ENCODE measurements around the gene RASIP1. TPM values are rescaled to one million over a fixed set of nuclear protein-coding genes. Genes with fewer than 3 reads are reported as not detected.

RASIP1 gene
- total RNA-seq, 3 donors from 2014 or later (not counting 1 experiment from before 2014, with no cell fraction given), result not detected

DNA sequence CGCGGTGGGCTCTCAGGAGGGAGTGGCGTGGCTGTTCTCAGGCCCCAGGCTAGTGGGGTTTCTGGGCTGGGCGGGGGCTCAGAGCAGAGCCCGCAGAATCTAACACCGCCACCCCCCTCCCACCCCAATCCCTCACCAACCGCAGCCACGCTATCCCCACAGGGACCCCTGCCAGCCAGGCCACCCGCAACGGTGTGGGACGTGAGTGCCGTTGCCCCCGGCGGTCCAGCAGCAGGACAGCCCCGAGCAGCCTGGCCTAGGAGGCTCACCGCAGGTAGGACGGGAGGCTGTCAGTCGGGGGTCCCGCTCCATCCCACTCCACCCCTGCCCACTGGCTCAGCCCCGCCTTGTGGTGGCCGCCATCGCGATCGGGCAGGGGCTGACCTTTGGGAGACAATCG is 67.4 kb downstream of the RASIP1 start, which contains the start of gene NTN5:
TSS of gene NTN5 (minus strand) at position 24 of the 400 bp plus-strand sequence. CDS start 2,031 bp downstream, outside the sequence.
- intact Hi-C loops (cut with micrococcal nuclease), result no loop called here
- Histone ChIP-seq H3K4me1 (ENCODE audit: control insufficient read depth, insufficient read depth, low read length) (peaks cover 8% of the 10 kb centered on the region), H3K9me3 (ENCODE audit: control insufficient read depth, insufficient read depth, low read length) (no peaks in the 10 kb centered on the region), H3K27me3 (ENCODE audit: control insufficient read depth, insufficient read depth, low read length) (no peaks in the 10 kb centered on the region), H3K27ac (ENCODE audit: low read length) (no peak within 1 kb of the TSS), H3K4me3 (ENCODE audit: low read length) (no peak within 1 kb of the TSS), H3K36me3 (ENCODE audit: control insufficient read depth, insufficient read depth, low read length) (no peaks in the 10 kb centered on the region)
- H3K27me3 Mint-ChIP-seq (ENCODE audit: low read depth in 2 of 2), result peaks cover 0 to 3% of the 10 kb centered on the region in 2 donors
- no peak within 1 kb of the TSS for H3K4me3 Mint-ChIP-seq
- TF ChIP-seq CTCF (IDR thresholded peaks at IDR 0.05), result no peak
- ATAC-seq (no peak), DNase-seq (no peak)
- H3K9me3 Mint-ChIP-seq, result peaks cover 5 to 9% of the 10 kb centered on the region in 2 donors
- no peaks in the 10 kb centered on the region for H3K36me3 Mint-ChIP-seq
- H3K4me1 Mint-ChIP-seq, result peaks cover 7 to 15% of the 10 kb centered on the region in 2 donors
- no peak within 1 kb of the TSS for H3K27ac Mint-ChIP-seq
- 78% methylated on average over 25 of the region's 25 CpGs for WGBS (ENCODE audit: insufficient coverage)

- ATAC-seq, result no peak
- Histone ChIP-seq H3K4me1 (ENCODE audit: control insufficient read depth, insufficient read depth, low read length) (peaks cover 8% of the 10 kb centered on the region), H3K9me3 (ENCODE audit: control insufficient read depth, insufficient read depth, low read length) (no peaks in the 10 kb centered on the region), H3K27me3 (ENCODE audit: control insufficient read depth, insufficient read depth, low read length) (no peaks in the 10 kb centered on the region), H3K4me3 (ENCODE audit: low read length) (no peak overlapping the region), H3K36me3 (ENCODE audit: control insufficient read depth, insufficient read depth, low read length) (no peaks in the 10 kb centered on the region), H3K27ac (ENCODE audit: low read length) (no peak overlapping the region)
- intact Hi-C loops (cut with micrococcal nuclease), result no loop called here
- no peak for DNase-seq
- no peak for TF ChIP-seq CTCF (IDR thresholded peaks at IDR 0.05)
- Mint-ChIP-seq H3K27ac (no peak overlapping the region), H3K27me3 (ENCODE audit: low read depth in 2 of 2) (peaks cover 0 to 3% of the 10 kb centered on the region in 2 donors), H3K4me3 (no peak overlapping the region), H3K9me3 (peaks cover 5 to 9% of the 10 kb centered on the region in 2 donors), H3K36me3 (no peaks in the 10 kb centered on the region), H3K4me1 (peaks cover 7 to 15% of the 10 kb centered on the region in 2 donors)
- 92% methylated on average over 6 of the region's 10 CpGs for WGBS (ENCODE audit: insufficient coverage)
Observed at GRCh38 chr19:48671446-48671995, 68.9 kb downstream of the RASIP1 start.

- no peak for TF ChIP-seq CTCF (IDR thresholded peaks at IDR 0.05)
- ATAC-seq (no peak), DNase-seq (no peak)
- no peak overlapping the region for H3K27ac Mint-ChIP-seq
- H3K4me3 ChIP-seq (ENCODE audit: low read length), result no peak overlapping the region
- H3K27me3 ChIP-seq (ENCODE audit: control insufficient read depth, insufficient read depth, low read length), result no peaks in the 10 kb centered on the region
- H3K36me3 ChIP-seq (ENCODE audit: control insufficient read depth, insufficient read depth, low read length), result no peaks in the 10 kb centered on the region
- peaks cover 0 to 3% of the 10 kb centered on the region in 2 donors for H3K27me3 Mint-ChIP-seq (ENCODE audit: low read depth in 2 of 2)
- WGBS (ENCODE audit: insufficient coverage), result 90% methylated on average over 21 of the region's 21 CpGs
- no peaks in the 10 kb centered on the region for H3K36me3 Mint-ChIP-seq
- H3K4me1 Mint-ChIP-seq, result peaks cover 7 to 15% of the 10 kb centered on the region in 2 donors
- H3K27ac ChIP-seq (ENCODE audit: low read length), result no peak overlapping the region
- intact Hi-C loops (cut with micrococcal nuclease), result no loop called here
- no peak overlapping the region for H3K4me3 Mint-ChIP-seq
- H3K9me3 ChIP-seq (ENCODE audit: control insufficient read depth, insufficient read depth, low read length), result no peaks in the 10 kb centered on the region
- H3K9me3 Mint-ChIP-seq, result peaks cover 5 to 9% of the 10 kb centered on the region in 2 donors
- peaks cover 8% of the 10 kb centered on the region for H3K4me1 ChIP-seq (ENCODE audit: control insufficient read depth, insufficient read depth, low read length)
Observed at GRCh38 chr19:48670699-48671445, 69.5 kb downstream of the RASIP1 start.

Other genes starting within 250 kb of the RASIP1 start
- gene LMTK3, start 228.8 kb downstream of the RASIP1 start, total RNA-seq, result 1 to 10 TPM in 2 of 3 donors, under 1 TPM in 1; 0.64 to 2.9 (median 1.9) TPM
- gene SULT2B1, start 188.4 kb downstream of the RASIP1 start, total RNA-seq, result under 1 TPM in 1 of 3 donors, not detected in 2; 0.40 TPM
- not detected for gene SPACA4, start 133.9 kb downstream of the RASIP1 start, total RNA-seq
- 1 to 10 TPM in 2 of 3 donors, under 1 TPM in 1; 0.70 to 1.3 (median 1.1) TPM for gene FAM83E, start 125.5 kb downstream of the RASIP1 start, total RNA-seq
- 1,000 to 10,000 TPM in 2 of 3 donors, 100 to 1,000 TPM in 1; 900 to 1,086 (median 1,066) TPM for gene RPL18, start 121.4 kb downstream of the RASIP1 start, total RNA-seq
- 10 to 100 TPM; 18.6 to 28.3 (median 23.2) TPM for gene SPHK2, start 121.1 kb downstream of the RASIP1 start, total RNA-seq
- 10 to 100 TPM; 16.4 to 31.2 (median 24.3) TPM for gene DBP, start 103.2 kb downstream of the RASIP1 start, total RNA-seq
- gene CA11, start 94.4 kb downstream of the RASIP1 start, total RNA-seq, result 10 to 100 TPM in 2 of 3 donors, 1 to 10 TPM in 1; 9.2 to 11.9 (median 11.0) TPM
- gene NTN5, start 67.6 kb downstream of the RASIP1 start, total RNA-seq, result 1 to 10 TPM; 1.3 to 3.4 (median 2.1) TPM
- gene FUT2, start 44.6 kb downstream of the RASIP1 start, total RNA-seq, result not detected
- 1 to 10 TPM in 1 of 3 donors, under 1 TPM in 2; 0.56 to 1.2 (median 0.98) TPM for gene MAMSTR, start 20.9 kb downstream of the RASIP1 start, total RNA-seq
- gene IZUMO1, start 6.3 kb upstream of the RASIP1 start, total RNA-seq, result not detected
- under 1 TPM in 1 of 3 donors, not detected in 2; 0.18 TPM for gene FUT1, start 12.0 kb upstream of the RASIP1 start, total RNA-seq
- not detected for gene FGF21, start 14.9 kb upstream of the RASIP1 start, total RNA-seq
- 10 to 100 TPM; 11.4 to 14.5 (median 12.1) TPM for gene BCAT2, start 70.4 kb upstream of the RASIP1 start, total RNA-seq
- gene HSD17B14, start 95.9 kb upstream of the RASIP1 start, total RNA-seq, result under 1 TPM in 1 of 3 donors, not detected in 2; 0.75 TPM
- gene PLEKHA4, start 128.0 kb upstream of the RASIP1 start, total RNA-seq, result 1 to 10 TPM; 2.5 to 6.5 (median 5.2) TPM
- 1,000 to 10,000 TPM in 2 of 3 donors, 100 to 1,000 TPM in 1; 942 to 1,308 (median 1,174) TPM for gene PPP1R15A, start 131.8 kb upstream of the RASIP1 start, total RNA-seq
- not detected for gene TULP2, start 158.1 kb upstream of the RASIP1 start, total RNA-seq
- gene NUCB1, start 159.7 kb upstream of the RASIP1 start, total RNA-seq, result 100 to 1,000 TPM; 163 to 192 (median 171) TPM
- not detected for gene DHDH, start 193.1 kb upstream of the RASIP1 start, total RNA-seq
- 100 to 1,000 TPM; 117 to 133 (median 120) TPM for gene BAX, start 214.3 kb upstream of the RASIP1 start, total RNA-seq
- 1,000 to 10,000 TPM in 2 of 3 donors, 100 to 1,000 TPM in 1; 554 to 1,168 (median 1,024) TPM for gene FTL, start 224.7 kb upstream of the RASIP1 start, total RNA-seq

Data from natural killer cell (primary cell).